Activated CD8-positive, alpha-beta memory T cell treated with anti-CD3 and anti-CD28 coated beads, Interleukin-2, amount 50 U/mL, for 24 hours (primary cell): ENCODE data around the gene SHISA7.

Experiments
- DNase-seq: peaks from one replicate; pipeline ENCODE4 v3.0.0-alpha.2; 2020; ENCODE audit errors: extremely low read depth

SHISA7 gene

GRCh38 chr19:55482156-55482961 lies 39.3 kb upstream of the SHISA7 start:
- DNase-seq: no peak

GRCh38 chr19:55481794-55482155 lies 38.7 kb upstream of the SHISA7 start:
- DNase-seq: no peak

DNA sequence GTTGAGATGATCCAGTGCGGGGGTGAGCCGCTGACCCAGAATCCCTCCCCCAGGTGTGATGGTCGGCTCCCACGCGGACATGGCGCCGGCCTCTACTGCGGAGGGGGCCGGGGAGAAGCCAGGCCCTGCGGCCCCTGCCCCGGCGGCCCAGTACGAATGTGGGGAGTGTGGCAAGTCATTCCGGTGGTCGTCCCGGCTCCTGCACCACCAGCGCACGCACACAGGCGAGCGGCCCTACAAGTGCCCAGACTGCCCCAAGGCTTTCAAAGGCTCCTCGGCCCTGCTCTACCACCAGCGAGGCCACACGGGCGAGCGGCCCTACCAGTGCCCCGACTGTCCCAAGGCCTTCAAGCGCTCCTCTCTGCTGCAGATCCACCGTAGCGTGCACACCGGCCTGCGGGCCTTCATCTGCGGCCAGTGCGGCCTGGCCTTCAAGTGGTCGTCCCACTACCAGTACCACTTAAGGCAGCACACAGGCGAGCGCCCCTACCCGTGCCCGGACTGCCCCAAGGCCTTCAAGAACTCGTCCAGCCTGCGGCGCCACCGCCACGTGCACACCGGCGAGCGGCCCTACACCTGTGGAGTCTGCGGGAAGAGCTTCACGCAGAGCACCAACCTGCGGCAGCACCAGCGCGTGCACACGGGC lies 38.2 kb upstream of the SHISA7 start:
- no peak for DNase-seq

GRCh38 chr19:55479451-55480230 lies 36.5 kb upstream of the SHISA7 start:
- no peak for DNase-seq

DNA sequence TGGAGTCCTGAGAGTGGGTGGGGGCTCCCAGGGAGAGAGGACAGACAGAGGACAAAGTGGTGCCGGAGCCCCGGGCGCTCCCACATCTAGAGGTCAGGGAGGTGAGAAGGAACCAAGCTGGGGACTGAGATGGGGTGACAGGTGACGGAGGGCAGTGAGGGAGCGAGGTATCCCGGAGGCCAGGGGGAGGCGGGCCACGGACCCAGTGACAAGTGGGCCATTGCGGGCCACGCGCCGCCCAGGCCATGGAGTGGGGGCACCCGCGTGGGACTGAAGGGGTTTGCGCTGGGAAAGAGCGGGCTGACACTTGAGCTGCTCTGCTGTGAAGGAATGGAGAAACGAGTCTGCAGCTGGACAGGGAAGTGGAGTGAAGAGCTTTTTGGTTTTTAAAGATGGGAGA lies 35.9 kb upstream of the SHISA7 start:
- no peak for DNase-seq

DNA sequence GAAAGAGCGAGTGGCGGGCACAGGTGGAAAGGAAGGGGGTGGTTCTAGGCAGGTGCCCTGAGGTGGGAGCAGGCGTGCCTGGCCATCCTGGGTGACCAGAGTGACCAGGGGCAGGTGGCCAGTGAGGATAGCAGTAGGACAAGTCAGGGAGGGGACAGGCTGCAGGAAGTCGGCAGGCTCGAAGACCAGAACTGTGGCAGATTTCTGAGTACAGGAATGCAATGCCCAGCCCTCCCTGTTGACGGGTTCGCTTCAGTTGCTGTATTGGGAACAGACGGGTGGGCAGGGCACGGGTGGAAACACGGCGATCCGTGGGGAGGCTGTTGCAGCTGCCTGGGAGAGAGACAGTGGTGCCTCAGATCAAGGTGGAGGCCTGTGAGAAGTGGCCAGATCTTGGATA lies 35.3 kb upstream of the SHISA7 start:
- DNase-seq: no peak

- no peak for DNase-seq
Observed at GRCh38 chr19:55477905-55478304, 34.8 kb upstream of the SHISA7 start.

GRCh38 chr19:55476100-55476775 lies 33.1 kb upstream of the SHISA7 start, which contains the start of gene ZNF628:
Gene ZNF628 (plus strand): TSS chr19:55476617. CDS start chr19:55479911, 3,294 bp downstream.
- DNase-seq: peak; percentile 95

DNA sequence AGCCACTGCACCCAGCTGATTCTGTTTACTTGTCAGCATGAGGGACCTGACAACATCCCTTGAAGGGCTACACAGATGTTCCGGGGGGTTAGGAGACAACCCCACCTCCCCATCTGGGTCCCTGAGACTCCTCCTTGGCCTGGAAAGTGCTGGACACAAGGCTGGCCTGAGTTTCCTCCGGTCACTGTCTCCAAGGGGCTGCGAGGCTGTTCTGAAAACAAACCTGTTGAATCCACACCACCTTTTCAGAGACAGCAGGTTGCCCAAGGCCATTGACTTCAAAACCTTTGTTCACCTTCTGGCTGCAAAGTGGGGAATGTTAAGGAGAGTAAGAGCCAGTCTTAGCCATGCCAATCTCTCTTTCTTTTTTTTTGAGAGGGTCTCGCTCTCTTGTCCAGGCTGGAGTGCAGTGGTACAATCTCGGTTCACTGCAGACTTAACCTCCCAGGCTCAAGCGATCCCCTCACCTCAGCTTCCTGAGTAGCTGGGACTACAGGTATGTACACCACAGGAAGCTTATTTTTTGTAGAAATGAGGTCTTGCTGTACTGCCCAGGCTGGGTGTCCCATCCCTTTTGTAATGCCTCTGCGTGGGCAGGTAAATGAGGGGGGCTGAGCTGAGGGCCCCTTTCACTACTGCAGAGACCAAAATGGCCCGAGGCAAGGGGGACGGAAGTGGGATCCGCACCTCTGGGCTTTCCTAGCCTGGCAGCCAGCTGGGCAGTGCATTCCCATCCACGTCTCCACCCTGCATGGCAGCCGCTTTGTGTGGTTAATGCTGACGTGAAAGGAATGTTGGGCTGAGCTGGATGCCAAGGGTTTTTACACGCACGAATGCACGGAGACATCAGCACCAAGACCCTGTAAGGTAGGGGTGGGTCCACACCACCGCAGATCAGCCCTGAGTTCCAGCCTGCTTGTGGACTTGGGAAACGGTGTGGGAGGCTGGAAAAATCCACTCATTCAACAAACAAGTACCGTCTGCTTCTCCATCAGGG lies 31.5 kb upstream of the SHISA7 start:
- no peak for DNase-seq

DNA sequence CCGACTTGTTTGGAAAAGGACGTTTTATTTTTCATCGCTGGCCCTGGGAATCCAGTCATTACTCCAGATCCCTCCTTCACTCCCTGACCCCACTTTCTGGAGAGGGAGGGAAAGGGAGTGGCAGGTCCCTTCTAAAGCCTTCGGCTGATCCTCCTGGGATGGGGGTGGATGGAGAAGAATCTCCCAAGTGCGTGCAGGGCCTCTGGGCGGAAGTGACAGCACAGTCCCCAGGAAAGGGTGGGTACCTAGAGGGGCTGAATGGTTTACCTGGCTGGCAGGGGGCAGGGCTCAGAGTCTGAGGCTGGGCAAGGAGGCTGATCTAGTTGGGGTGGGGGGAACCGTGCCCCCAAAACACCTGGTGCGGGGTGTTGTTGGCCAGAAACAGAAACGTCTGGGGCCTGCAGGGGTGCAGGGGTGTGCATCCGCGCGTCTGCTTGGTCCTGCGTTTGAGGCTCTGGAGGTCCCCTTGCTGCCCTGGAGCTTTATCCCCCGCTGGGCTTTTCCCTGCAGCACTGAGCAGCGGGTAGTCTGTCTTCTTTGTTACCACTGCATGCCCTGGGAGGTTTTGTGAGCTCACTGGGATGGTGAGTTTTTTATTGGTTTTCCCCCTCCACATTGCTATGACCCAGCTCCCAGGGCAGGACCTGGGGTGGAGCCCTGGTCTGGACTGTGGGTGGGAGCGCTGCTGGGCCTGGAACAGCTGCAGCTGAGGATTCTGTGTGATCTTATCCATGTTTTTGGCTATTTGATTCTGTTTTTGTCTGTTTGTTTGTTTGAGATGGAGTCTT lies 30.3 kb upstream of the SHISA7 start:
- no peak for DNase-seq

DNA sequence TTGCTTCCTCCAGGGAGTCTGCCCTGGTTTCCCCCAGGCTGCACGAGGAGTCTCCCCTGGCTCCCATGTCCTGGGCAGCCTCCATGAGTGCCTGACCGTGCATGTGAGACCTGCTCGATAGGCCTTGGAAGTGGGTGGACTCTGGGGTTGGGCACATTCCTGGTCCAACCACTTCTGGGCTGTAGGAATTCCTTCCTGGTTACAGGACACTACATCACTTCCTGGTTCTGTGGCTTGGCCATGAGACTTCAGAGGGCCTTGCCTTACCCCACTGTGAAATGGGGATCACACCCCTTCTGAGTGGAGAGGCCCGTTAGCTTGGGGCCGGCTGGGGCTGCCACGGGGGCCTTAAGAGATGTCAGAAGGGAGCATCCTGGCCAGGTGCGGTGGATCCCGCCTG lies 29.4 kb upstream of the SHISA7 start:
- no peak for DNase-seq

GRCh38 chr19:55471266-55471665 lies 28.2 kb upstream of the SHISA7 start:
- no peak for DNase-seq

DNA sequence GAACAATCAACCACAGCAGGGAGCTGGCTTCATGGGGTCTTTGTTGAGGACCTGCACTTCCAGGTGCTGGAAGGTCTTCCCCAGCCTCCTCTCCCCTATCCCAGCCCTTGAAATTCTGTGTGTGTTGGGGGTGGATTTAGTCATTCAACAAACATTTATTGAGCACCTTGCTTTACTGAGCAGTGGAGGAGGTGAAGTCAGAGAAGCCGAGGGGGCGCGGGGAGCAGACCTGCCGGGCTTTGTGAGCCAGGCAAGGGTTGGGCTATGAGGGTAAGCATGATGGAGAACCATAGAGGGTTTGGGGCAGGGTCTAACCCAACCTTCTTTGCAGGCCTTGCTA lies 24.9 kb upstream of the SHISA7 start:
- DNase-seq: no peak

- DNase-seq: no peak
Observed at GRCh38 chr19:55467236-55468053, 24.3 kb upstream of the SHISA7 start.

DNA sequence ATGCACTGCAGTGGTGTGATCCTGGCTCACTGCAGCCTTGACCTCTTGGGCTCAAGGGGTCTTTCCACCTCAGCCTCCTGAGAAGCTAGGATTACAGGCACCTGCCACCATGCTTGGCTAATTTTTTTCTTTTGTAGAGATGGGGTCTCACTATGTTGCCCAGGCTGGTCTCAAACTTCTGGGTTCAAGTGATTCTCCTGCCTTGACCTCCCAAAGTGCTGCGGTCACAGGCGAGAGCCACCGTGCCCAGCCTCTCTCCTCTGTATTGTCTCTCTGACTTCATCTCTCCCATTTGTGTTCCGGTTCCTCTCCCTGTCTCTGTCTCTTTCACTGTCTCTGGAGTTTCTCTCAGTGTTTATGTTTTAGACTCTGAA lies 23.1 kb upstream of the SHISA7 start:
- no peak for DNase-seq

- no peak for DNase-seq
Observed at GRCh38 chr19:55465460-55466240, 22.6 kb upstream of the SHISA7 start.

DNA sequence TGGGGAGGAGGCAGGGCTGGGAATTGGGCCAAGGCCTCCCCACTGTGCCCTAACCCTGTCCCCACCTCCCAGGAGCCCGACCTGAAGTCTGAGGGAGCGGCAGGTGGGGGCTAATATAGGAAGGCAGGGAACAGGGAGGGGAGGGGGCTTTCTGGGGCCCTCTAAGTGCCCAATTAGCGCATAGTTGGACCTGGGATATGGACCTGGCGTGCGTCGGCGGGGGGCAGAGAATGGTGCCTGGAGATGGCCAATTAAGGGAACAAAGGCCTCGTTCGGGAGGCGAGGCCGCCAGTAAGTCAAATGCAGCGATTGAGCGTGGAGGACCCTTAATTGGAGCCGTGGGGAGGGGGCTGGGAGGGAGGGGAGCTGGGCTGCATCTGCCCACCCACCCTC lies 21.6 kb upstream of the SHISA7 start, which contains the start of gene C19orf85:
C19orf85 (minus strand) TSS at position 90 of the 393 bp plus-strand sequence. CDS start 197 bp downstream, outside the sequence.
- no peak for DNase-seq

GRCh38 chr19:55464039-55464661 lies 21.1 kb upstream of the SHISA7 start:
- DNase-seq: no peak
